ENCODE measurements around the gene SAT1.

DNA sequence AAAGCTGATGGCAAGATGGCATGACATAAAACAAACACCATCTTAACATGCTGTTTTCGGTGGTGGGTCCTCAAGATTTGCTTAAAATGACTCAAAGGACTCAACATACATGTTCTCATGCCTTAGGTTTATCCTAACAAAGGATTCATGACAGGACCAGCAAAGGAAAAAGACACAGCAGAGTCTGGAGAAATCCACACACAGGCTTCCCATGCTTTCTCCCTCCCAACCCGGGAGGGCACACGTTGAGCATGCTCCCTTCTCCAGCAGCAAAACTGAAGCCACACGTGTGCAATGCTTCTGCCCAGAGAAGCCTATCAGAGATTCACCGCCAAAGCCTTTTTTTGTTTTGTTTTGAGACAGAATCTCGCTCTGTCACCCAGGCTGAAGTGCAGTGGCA is 39.9 kb downstream of the SAT1 start:
- TF ChIP-seq, protein P1, sequence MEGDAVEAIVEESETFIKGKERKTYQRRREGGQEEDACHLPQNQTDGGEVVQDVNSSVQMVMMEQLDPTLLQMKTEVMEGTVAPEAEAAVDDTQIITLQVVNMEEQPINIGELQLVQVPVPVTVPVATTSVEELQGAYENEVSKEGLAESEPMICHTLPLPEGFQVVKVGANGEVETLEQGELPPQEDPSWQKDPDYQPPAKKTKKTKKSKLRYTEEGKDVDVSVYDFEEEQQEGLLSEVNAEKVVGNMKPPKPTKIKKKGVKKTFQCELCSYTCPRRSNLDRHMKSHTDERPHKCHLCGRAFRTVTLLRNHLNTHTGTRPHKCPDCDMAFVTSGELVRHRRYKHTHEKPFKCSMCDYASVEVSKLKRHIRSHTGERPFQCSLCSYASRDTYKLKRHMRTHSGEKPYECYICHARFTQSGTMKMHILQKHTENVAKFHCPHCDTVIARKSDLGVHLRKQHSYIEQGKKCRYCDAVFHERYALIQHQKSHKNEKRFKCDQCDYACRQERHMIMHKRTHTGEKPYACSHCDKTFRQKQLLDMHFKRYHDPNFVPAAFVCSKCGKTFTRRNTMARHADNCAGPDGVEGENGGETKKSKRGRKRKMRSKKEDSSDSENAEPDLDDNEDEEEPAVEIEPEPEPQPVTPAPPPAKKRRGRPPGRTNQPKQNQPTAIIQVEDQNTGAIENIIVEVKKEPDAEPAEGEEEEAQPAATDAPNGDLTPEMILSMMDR (IDR thresholded peaks at IDR 0.05): no peak
- no peak for TF ChIP-seq POLR2A (IDR thresholded peaks at IDR 0.05)
